GM18858 (cell line): ENCODE measurements around the gene RAB6B.
"Not testable (repeated sequence)": the region's sequence is repeated elsewhere in the genome, so short reads cannot be mapped to it uniquely, and the experiment has no call there.

Source experiments
- ATAC-seq: cut with Tn5 transposase; IDR thresholded peaks from one replicate; pipeline ENCODE4 v1.9.1; 2021; ENCODE audit not compliant: unreplicated experiment

RAB6B gene

GRCh38 chr3:133820889-133821675, 74.6 kb downstream of the RAB6B start:
- ATAC-seq: no peak

GRCh38 chr3:133820129-133820528, 75.6 kb downstream of the RAB6B start:
- no peak for ATAC-seq

GRCh38 chr3:133815386-133815785, 80.3 kb downstream of the RAB6B start:
- no peak for ATAC-seq

GRCh38 chr3:133812872-133813271, 82.8 kb downstream of the RAB6B start:
- no peak for ATAC-seq

- ATAC-seq: peak; percentile 96
Observed at GRCh38 chr3:133805702-133806475, 89.8 kb downstream of the RAB6B start, which contains the start of gene SRPRB. TSS of gene SRPRB (plus strand) at chr3:133805815. CDS start at chr3:133805849, 34 bp downstream.

- ATAC-seq: no peak
Observed at GRCh38 chr3:133805384-133805701, 90.3 kb downstream of the RAB6B start.

GRCh38 chr3:133804896-133805295, 90.8 kb downstream of the RAB6B start:
- ATAC-seq: no peak

- ATAC-seq: no peak
Observed at GRCh38 chr3:133803469-133803868, 92.2 kb downstream of the RAB6B start.

- ATAC-seq: no peak
Observed at GRCh38 chr3:133799794-133800585, 95.7 kb downstream of the RAB6B start.

GRCh38 chr3:133797396-133798105, 98.1 kb downstream of the RAB6B start:
- ATAC-seq: no peak

GRCh38 chr3:133792171-133792763, 103.4 kb downstream of the RAB6B start:
- no peak for ATAC-seq

- no peak for ATAC-seq
Observed at GRCh38 chr3:133788024-133788423, 107.7 kb downstream of the RAB6B start.

GRCh38 chr3:133783762-133784161, 111.9 kb downstream of the RAB6B start:
- no peak for ATAC-seq

- no peak for ATAC-seq
Observed at GRCh38 chr3:133782454-133782853, 113.2 kb downstream of the RAB6B start.

- no peak for ATAC-seq
Observed at GRCh38 chr3:133781570-133781969, 114.1 kb downstream of the RAB6B start.

GRCh38 chr3:133780756-133781155, 114.9 kb downstream of the RAB6B start:
- not testable (repeated sequence) for ATAC-seq

GRCh38 chr3:133779626-133780203, 116.0 kb downstream of the RAB6B start:
- no peak for ATAC-seq

- ATAC-seq: no peak
Observed at GRCh38 chr3:133777807-133778568, 117.7 kb downstream of the RAB6B start.

GRCh38 chr3:133776794-133777438, 118.8 kb downstream of the RAB6B start:
- no peak for ATAC-seq
